K562 (cell line): ENCODE results near the gene NIFK. TPM values are rescaled to one million over a fixed set of nuclear protein-coding genes. Genes with fewer than 3 reads are reported as not detected.
A peak's percentile ranks its signal among the peaks of the same experiment; 100 is the strongest.

Experiments
- CHD1 ChIP-seq: fragments of 200-600 bp; sonication (generic); IDR thresholded peaks from one replicate; pipeline ENCODE4 v1.6.1; 2012; ENCODE audit warnings: mild to moderate bottlenecking, moderate library complexity, low read length, inconsistent platforms
- NFRKB ChIP-seq: fragments of 450-650 bp; IDR thresholded peaks from 2 replicates; pipeline ENCODE4 v1.6.1; 2016; ENCODE audit warnings: low read depth
- POLR2B ChIP-seq: fragments of 450-650 bp; IDR thresholded peaks from 2 replicates; pipeline ENCODE4 v1.6.1; 2018; ENCODE audit warnings: low read depth; ENCODE audit not compliant: partially characterized antibody
- POLR2H ChIP-seq: IDR thresholded peaks from 2 replicates; pipeline ENCODE4 v1.6.1; 2016; ENCODE audit warnings: missing genetic modification characterization, low read depth, mild to moderate bottlenecking, control low read depth, missing compliant biosample characterization, moderate library complexity
- ZBTB1 ChIP-seq: sonication (generic); formaldehyde crosslinking; IDR thresholded peaks from 2 replicates; pipeline ENCODE4 v1.8.1; 2023; ENCODE audit warnings: missing genetic modification reagents, low read depth, mild to moderate bottlenecking, borderline replicate concordance
- ZNF407 ChIP-seq: fragments of 450-650 bp; IDR thresholded peaks from 2 replicates; pipeline ENCODE4 v1.6.1; 2016; ENCODE audit warnings: low read depth
- ZNF561 ChIP-seq: fragments of 450-650 bp; formaldehyde crosslinking; conservative IDR thresholded peaks from 2 replicates; pipeline ENCODE4 v1.4.0; 2020; ENCODE audit warnings: mild to moderate bottlenecking, moderate library complexity
- polyA plus RNA-seq, 8 experiments: library from polyadenylated mRNA; depleted of rRNA in 4 of 8; stranded (reverse) in 5 of 8; unstranded in 3 of 8; fragments of >200 nt; fragmentation: Nextera tagmentation in 2 of 8; fragmentation: Illumina TruSeq in 1 of 8; extraction: Ambion mirVana in 2 of 8; extraction: Trizol in 1 of 8; gene quantifications; 2 replicates each; pipeline versions ENCODE4 v1.2.1 to v1.2.3, GENCODE V29; 2011 to 2014; ENCODE audit warnings: inconsistent platforms in 1 of 8, missing spikeins in 1 of 8
- total RNA-seq, 7 experiments: library from RNA; depleted of rRNA in 6 of 7; stranded (reverse); fragments of >200 nt in 6 of 7; fragmentation: Illumina TruSeq in 2 of 7; extraction: Trizol in 2 of 7; gene quantifications; 2 replicates each; pipeline versions ENCODE4 v1.2.1 to v1.2.3, GENCODE V29; 2011 to 2021; ENCODE audit warnings: low replicate concordance in 1 of 7
- TF ChIP-seq, protein P1 (sequence below), 2 experiments: fragments of 450-650 bp; formaldehyde crosslinking in 1 of 2; IDR thresholded peaks; 2 replicates each; pipeline versions ENCODE4 v1.4.0 to v1.6.1; 2014 to 2020; ENCODE audit warnings: mild to moderate bottlenecking in 2 of 2, borderline replicate concordance in 1 of 2, low read depth in 1 of 2

The NIFK gene
- total and polyA plus RNA-seq, 9 of the 15 experiments (the other 6 are each of a cell fraction or from before 2014, with no cell fraction given) = 60.2 to 426 (median 183) TPM

- TF ChIP-seq, protein P1, sequence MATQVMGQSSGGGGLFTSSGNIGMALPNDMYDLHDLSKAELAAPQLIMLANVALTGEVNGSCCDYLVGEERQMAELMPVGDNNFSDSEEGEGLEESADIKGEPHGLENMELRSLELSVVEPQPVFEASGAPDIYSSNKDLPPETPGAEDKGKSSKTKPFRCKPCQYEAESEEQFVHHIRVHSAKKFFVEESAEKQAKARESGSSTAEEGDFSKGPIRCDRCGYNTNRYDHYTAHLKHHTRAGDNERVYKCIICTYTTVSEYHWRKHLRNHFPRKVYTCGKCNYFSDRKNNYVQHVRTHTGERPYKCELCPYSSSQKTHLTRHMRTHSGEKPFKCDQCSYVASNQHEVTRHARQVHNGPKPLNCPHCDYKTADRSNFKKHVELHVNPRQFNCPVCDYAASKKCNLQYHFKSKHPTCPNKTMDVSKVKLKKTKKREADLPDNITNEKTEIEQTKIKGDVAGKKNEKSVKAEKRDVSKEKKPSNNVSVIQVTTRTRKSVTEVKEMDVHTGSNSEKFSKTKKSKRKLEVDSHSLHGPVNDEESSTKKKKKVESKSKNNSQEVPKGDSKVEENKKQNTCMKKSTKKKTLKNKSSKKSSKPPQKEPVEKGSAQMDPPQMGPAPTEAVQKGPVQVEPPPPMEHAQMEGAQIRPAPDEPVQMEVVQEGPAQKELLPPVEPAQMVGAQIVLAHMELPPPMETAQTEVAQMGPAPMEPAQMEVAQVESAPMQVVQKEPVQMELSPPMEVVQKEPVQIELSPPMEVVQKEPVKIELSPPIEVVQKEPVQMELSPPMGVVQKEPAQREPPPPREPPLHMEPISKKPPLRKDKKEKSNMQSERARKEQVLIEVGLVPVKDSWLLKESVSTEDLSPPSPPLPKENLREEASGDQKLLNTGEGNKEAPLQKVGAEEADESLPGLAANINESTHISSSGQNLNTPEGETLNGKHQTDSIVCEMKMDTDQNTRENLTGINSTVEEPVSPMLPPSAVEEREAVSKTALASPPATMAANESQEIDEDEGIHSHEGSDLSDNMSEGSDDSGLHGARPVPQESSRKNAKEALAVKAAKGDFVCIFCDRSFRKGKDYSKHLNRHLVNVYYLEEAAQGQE (IDR thresholded peaks at IDR 0.05; ENCODE audit: borderline replicate concordance) = peak; percentile 23; the same call in 1 of the 2 replicates
- TF ChIP-seq, protein P1 (CRISPR knock-in tag; IDR thresholded peaks at IDR 0.05; ENCODE audit: low read depth) = 0 out of 2 replicates have a peak, but pooled peaks have one; percentile 28
- TF ChIP-seq POLR2H (tag) (peak; percentile 61), CHD1 (peak; percentile 45), ZBTB1 (CRISPR knock-in tag) (no peak; the same call in 1 of the 2 replicates), ZNF407 (no peak), ZNF561 (CRISPR knock-in tag) (no peak), POLR2B (peak; percentile 67), NFRKB (no peak)
Observed at GRCh38 chr2:121755237-121756111, 18.8 kb upstream of the NIFK start, which contains the start of gene TSN (continued).
